Measurements from ENCODE around the gene DNAH10.
"Not testable (repeated sequence)": the region's sequence is repeated elsewhere in the genome, so short reads cannot be mapped to it uniquely, and the experiment has no call there.

DNAH10 gene

GRCh38 chr12:123944696-123945095, 182.6 kb downstream of the DNAH10 start:
- no peaks in the 10 kb centered on the region for H3K36me3 ChIP-seq (ENCODE audit: insufficient read depth, low read length)
- no peaks in the 10 kb centered on the region for H3K9me3 ChIP-seq (ENCODE audit: insufficient read depth, low read depth, low read length)
- no peaks in the 10 kb centered on the region for H3K4me1 ChIP-seq (ENCODE audit: insufficient read depth, low read length, poor library complexity, severe bottlenecking)
- H3K9me2 ChIP-seq (replicated peaks; ENCODE audit: low read depth, low read length) = no peaks in the 10 kb centered on the region
- no peaks in the 10 kb centered on the region for H3F3A ChIP-seq (ENCODE audit: low read depth)
- no peak overlapping the region for H3K4me2 ChIP-seq (ENCODE audit: low read depth, low read length, poor library complexity, severe bottlenecking)
- TF ChIP-seq CTCF (conservative IDR thresholded peaks at IDR 0.05; ENCODE audit: low read length) (no peak), EZH2phosphoT487 (IDR thresholded peaks at IDR 0.05; ENCODE audit: borderline replicate concordance) (no peak)
- no peaks in the 10 kb centered on the region for H3K27me3 ChIP-seq (ENCODE audit: insufficient read depth, low read length, poor library complexity, severe bottlenecking)
- H2AFZ ChIP-seq (ENCODE audit: low read length) = no peak overlapping the region
- H3K9ac ChIP-seq (ENCODE audit: low read depth, low read length, poor library complexity, severe bottlenecking) = no peak overlapping the region
- no peaks in the 10 kb centered on the region for H4K20me1 ChIP-seq (ENCODE audit: insufficient read depth, low read length, poor library complexity, severe bottlenecking)
- H3K4me3 ChIP-seq (ENCODE audit: low read length, poor library complexity, severe bottlenecking) = no peak overlapping the region
- no peaks in the 10 kb centered on the region for H3K79me2 ChIP-seq (ENCODE audit: insufficient read depth, low read length)

GRCh38 chr12:123945287-123946151, 183.4 kb downstream of the DNAH10 start:
- Histone ChIP-seq H3K9ac (ENCODE audit: low read depth, low read length, poor library complexity, severe bottlenecking) (no peak overlapping the region), H4K20me1 (ENCODE audit: insufficient read depth, low read length, poor library complexity, severe bottlenecking) (no peaks in the 10 kb centered on the region), H3K4me1 (ENCODE audit: insufficient read depth, low read length, poor library complexity, severe bottlenecking) (no peaks in the 10 kb centered on the region), H3K27me3 (ENCODE audit: insufficient read depth, low read length, poor library complexity, severe bottlenecking) (no peaks in the 10 kb centered on the region), H3K9me3 (ENCODE audit: insufficient read depth, low read depth, low read length) (no peaks in the 10 kb centered on the region), H3K4me3 (ENCODE audit: low read length, poor library complexity, severe bottlenecking) (no peak overlapping the region), H3K4me2 (ENCODE audit: low read depth, low read length, poor library complexity, severe bottlenecking) (no peak overlapping the region), H3K36me3 (ENCODE audit: insufficient read depth, low read length) (no peaks in the 10 kb centered on the region), H2AFZ (ENCODE audit: low read length) (no peak overlapping the region), H3F3A (ENCODE audit: low read depth) (no peaks in the 10 kb centered on the region), H3K9me2 (replicated peaks; ENCODE audit: low read depth, low read length) (no peaks in the 10 kb centered on the region), H3K79me2 (ENCODE audit: insufficient read depth, low read length) (no peaks in the 10 kb centered on the region)
- no peak for TF ChIP-seq CTCF (conservative IDR thresholded peaks at IDR 0.05; ENCODE audit: low read length)
- TF ChIP-seq EZH2phosphoT487 (IDR thresholded peaks at IDR 0.05; ENCODE audit: borderline replicate concordance) = no peak

GRCh38 chr12:123946152-123946515, 184.0 kb downstream of the DNAH10 start:
- Histone ChIP-seq H3K4me2 (ENCODE audit: low read depth, low read length, poor library complexity, severe bottlenecking) (no peak overlapping the region), H3K9ac (ENCODE audit: low read depth, low read length, poor library complexity, severe bottlenecking) (no peak overlapping the region), H3K4me1 (ENCODE audit: insufficient read depth, low read length, poor library complexity, severe bottlenecking) (no peaks in the 10 kb centered on the region), H3K4me3 (ENCODE audit: low read length, poor library complexity, severe bottlenecking) (no peak overlapping the region), H2AFZ (ENCODE audit: low read length) (no peak overlapping the region), H3F3A (ENCODE audit: low read depth) (no peaks in the 10 kb centered on the region), H3K9me2 (replicated peaks; ENCODE audit: low read depth, low read length) (no peaks in the 10 kb centered on the region), H4K20me1 (ENCODE audit: insufficient read depth, low read length, poor library complexity, severe bottlenecking) (no peaks in the 10 kb centered on the region), H3K9me3 (ENCODE audit: insufficient read depth, low read depth, low read length) (no peaks in the 10 kb centered on the region), H3K27me3 (ENCODE audit: insufficient read depth, low read length, poor library complexity, severe bottlenecking) (no peaks in the 10 kb centered on the region), H3K36me3 (ENCODE audit: insufficient read depth, low read length) (no peaks in the 10 kb centered on the region), H3K79me2 (ENCODE audit: insufficient read depth, low read length) (no peaks in the 10 kb centered on the region)
- TF ChIP-seq EZH2phosphoT487 (IDR thresholded peaks at IDR 0.05; ENCODE audit: borderline replicate concordance) (no peak), CTCF (conservative IDR thresholded peaks at IDR 0.05; ENCODE audit: low read length) (no peak)

- H3K9me2 ChIP-seq (replicated peaks; ENCODE audit: low read depth, low read length); H3K36me3 ChIP-seq (ENCODE audit: insufficient read depth, low read length); H3K79me2 ChIP-seq (ENCODE audit: insufficient read depth, low read length); H3K4me2 ChIP-seq (ENCODE audit: low read depth, low read length, poor library complexity, severe bottlenecking); H3K9ac ChIP-seq (ENCODE audit: low read depth, low read length, poor library complexity, severe bottlenecking); H3K9me3 ChIP-seq (ENCODE audit: insufficient read depth, low read depth, low read length); H3K4me1 ChIP-seq (ENCODE audit: insufficient read depth, low read length, poor library complexity, severe bottlenecking); H4K20me1 ChIP-seq (ENCODE audit: insufficient read depth, low read length, poor library complexity, severe bottlenecking); H3K27me3 ChIP-seq (ENCODE audit: insufficient read depth, low read length, poor library complexity, severe bottlenecking); H2AFZ ChIP-seq (ENCODE audit: low read length); H3K4me3 ChIP-seq (ENCODE audit: low read length, poor library complexity, severe bottlenecking); H3F3A ChIP-seq (ENCODE audit: low read depth): not testable (repeated sequence)
Observed at GRCh38 chr12:123946516-123947505, 184.7 kb downstream of the DNAH10 start.

- not testable (repeated sequence) for H3K79me2 ChIP-seq (ENCODE audit: insufficient read depth, low read length); H3K9me3 ChIP-seq (ENCODE audit: insufficient read depth, low read depth, low read length); H3F3A ChIP-seq (ENCODE audit: low read depth); H3K9ac ChIP-seq (ENCODE audit: low read depth, low read length, poor library complexity, severe bottlenecking); H3K36me3 ChIP-seq (ENCODE audit: insufficient read depth, low read length); H4K20me1 ChIP-seq (ENCODE audit: insufficient read depth, low read length, poor library complexity, severe bottlenecking); H3K4me1 ChIP-seq (ENCODE audit: insufficient read depth, low read length, poor library complexity, severe bottlenecking); H3K4me2 ChIP-seq (ENCODE audit: low read depth, low read length, poor library complexity, severe bottlenecking); H2AFZ ChIP-seq (ENCODE audit: low read length); H3K9me2 ChIP-seq (replicated peaks; ENCODE audit: low read depth, low read length); H3K4me3 ChIP-seq (ENCODE audit: low read length, poor library complexity, severe bottlenecking); H3K27me3 ChIP-seq (ENCODE audit: insufficient read depth, low read length, poor library complexity, severe bottlenecking)
Observed at GRCh38 chr12:123947531-123947930, 185.4 kb downstream of the DNAH10 start.

Measured in Loucy (cell line).